Left lung (tissue), 10 donors: Measurements from ENCODE around the gene SLC5A9. TPM values are rescaled to one million over a fixed set of nuclear protein-coding genes. Genes with fewer than 3 reads are reported as not detected.
A peak's percentile ranks its signal among the peaks of the same experiment; 100 is the strongest.

Experiments used
- ATAC-seq: fragments of 200-7000 bp; cut with Tn5 transposase; one replicate; pipeline ENCODE4 v1.9.1; 2020; ENCODE audit warnings: moderate library complexity
- DNase-seq, 4 donors: peaks; one replicate each; pipeline ENCODE4 v3.0.0-alpha.2; 2013 to 2020
- H3K27ac ChIP-seq, 2 donors: fragments of 200-600 bp; sonication (generic) in 1 of 2; one replicate each; pipeline versions ENCODE4 v1.5.0 to v1.8.0; 2020 to 2021
- H3K27me3 ChIP-seq, 2 donors: fragments of 200-600 bp; sonication (generic) in 1 of 2; one replicate each; pipeline versions ENCODE4 v1.5.0 to v1.8.0; 2020 to 2021
- H3K36me3 ChIP-seq, 2 donors: fragments of 200-600 bp; sonication (generic) in 1 of 2; one replicate each; pipeline versions ENCODE4 v1.5.0 to v1.8.0; 2020 to 2021
- H3K4me1 ChIP-seq, 2 donors: fragments of 200-600 bp; one replicate each; pipeline ENCODE4 v1.8.0; 2021
- H3K4me3 ChIP-seq, 2 donors: fragments of 200-600 bp; sonication (generic) in 1 of 2; one replicate each; pipeline versions ENCODE4 v1.5.0 to v1.8.0; 2020 to 2021; ENCODE audit warnings: mild to moderate bottlenecking in 1 of 2
- H3K9me3 ChIP-seq, 2 donors: fragments of 200-600 bp; sonication (generic) in 1 of 2; one replicate each; pipeline versions ENCODE4 v1.5.0 to v1.8.0; 2020 to 2021
- CTCF ChIP-seq, 2 donors: fragments of 200-600 bp; sonication (generic) in 1 of 2; IDR thresholded peaks; one replicate each; pipeline versions ENCODE4 v1.5.0 to v1.8.0; 2021; ENCODE audit warnings: antibody characterized with exemption in 2 of 2
- intact Hi-C, 2 donors: fragments of 100-400 bp; cut with DNase I; formaldehyde crosslinking; loops; one replicate each; pipeline versions ENCODE4 v1.11.2 to v1.14.2; 2022
- polyA plus RNA-seq, 6 donors: library from polyadenylated mRNA; unstranded; fragments of 120-200 nt; gene quantifications; one replicate each; pipeline ENCODE4 v1.2.1, GENCODE V29; 2013; ENCODE audit not compliant: insufficient read length in 6 of 6
- total RNA-seq, 2 donors: library from RNA; stranded (reverse); fragmentation: NEBNext Ultra II Directional; extraction: Animal tissue kit (Norgen Biotek cat#: 25700); gene quantifications; one replicate each; pipeline ENCODE4 v1.2.1, GENCODE V29; 2021
- donor health status: DM: no; HTN: yes; CAD: no.
- donor health status: DM: no; HTN: no; CAD: no.

Gene SLC5A9
- total and polyA plus RNA-seq, 8 donors = 0.47 to 12.5 (median 6.5) TPM

- H3K27me3 ChIP-seq = no peaks in the 10 kb centered on the region
- ATAC-seq (no peak), DNase-seq (no peak)
- intact Hi-C loops = no loop called here
- no peaks in the 10 kb centered on the region for H3K4me1 ChIP-seq
- no peaks in the 10 kb centered on the region for H3K9me3 ChIP-seq
- no peak overlapping the region for H3K4me3 ChIP-seq
- no peaks in the 10 kb centered on the region for H3K36me3 ChIP-seq
- no peak overlapping the region for H3K27ac ChIP-seq
- no peak for TF ChIP-seq CTCF (IDR thresholded peaks at IDR 0.05)
These were observed 859 bp upstream of the SLC5A9 start for GRCh38 chr1:48221657-48222056.

- H3K27ac ChIP-seq = no peak overlapping the region
- no peak overlapping the region for H3K4me3 ChIP-seq
- ATAC-seq = no peak
- no peaks in the 10 kb centered on the region for H3K9me3 ChIP-seq
- no peak for TF ChIP-seq CTCF (IDR thresholded peaks at IDR 0.05)
- intact Hi-C loops = no loop called here
- H3K36me3 ChIP-seq = no peaks in the 10 kb centered on the region
- no peaks in the 10 kb centered on the region for H3K27me3 ChIP-seq
- H3K4me1 ChIP-seq = peaks cover 0 to 13% of the 10 kb centered on the region in 2 donors
- no peak for DNase-seq
These were observed 1.1 kb downstream of the SLC5A9 start for GRCh38 chr1:48223366-48224240.

GRCh38 chr1:48224791-48225190, 2.3 kb downstream of the SLC5A9 start:
- Histone ChIP-seq H3K27me3 (no peaks in the 10 kb centered on the region), H3K4me3 (no peak overlapping the region), H3K4me1 (peaks cover 0 to 22% of the 10 kb centered on the region in 2 donors), H3K27ac (no peak overlapping the region), H3K9me3 (no peaks in the 10 kb centered on the region), H3K36me3 (no peaks in the 10 kb centered on the region)
- intact Hi-C loops = no loop called here
- no peak for DNase-seq
- no peak for ATAC-seq
- no peak for TF ChIP-seq CTCF (IDR thresholded peaks at IDR 0.05)

- H3K9me3 ChIP-seq = no peaks in the 10 kb centered on the region
- H3K4me1 ChIP-seq = peaks cover 0 to 22% of the 10 kb centered on the region in 2 donors
- no peaks in the 10 kb centered on the region for H3K36me3 ChIP-seq
- TF ChIP-seq CTCF (IDR thresholded peaks at IDR 0.05) = no peak
- ATAC-seq = no peak
- intact Hi-C loops = no loop called here
- no peak overlapping the region for H3K4me3 ChIP-seq
- no peak overlapping the region for H3K27ac ChIP-seq
- H3K27me3 ChIP-seq = no peaks in the 10 kb centered on the region
- DNase-seq = no peak
These were observed 3.1 kb downstream of the SLC5A9 start for GRCh38 chr1:48225579-48225978.

GRCh38 chr1:48227165-48228013, 4.9 kb downstream of the SLC5A9 start:
- Histone ChIP-seq H3K27me3 (no peaks in the 10 kb centered on the region), H3K9me3 (no peaks in the 10 kb centered on the region), H3K36me3 (no peaks in the 10 kb centered on the region), H3K4me1 (peaks cover 0 to 22% of the 10 kb centered on the region in 2 donors), H3K27ac (peak overlapping the region in 1 of 2 donors; percentile 74), H3K4me3 (no peak overlapping the region)
- TF ChIP-seq CTCF (IDR thresholded peaks at IDR 0.05) = no peak
- DNase-seq (no peak), ATAC-seq (peak; percentile 10)
- intact Hi-C loops = no loop called here
